ENCODE measurements around the gene BCL2L12. TPM values are rescaled to one million over a fixed set of nuclear protein-coding genes. Genes with fewer than 3 reads are reported as not detected.

The BCL2L12 gene
- total RNA-seq, 1 donor from 2014 or later: 31.5 TPM

- Histone ChIP-seq H3K36me3 (ENCODE audit: insufficient read depth, low read length) (peaks cover 25% of the 10 kb centered on the region), H4K20me1 (ENCODE audit: insufficient read depth, low read length) (peaks cover 65% of the 10 kb centered on the region), H3K9ac (ENCODE audit: low read length) (no peak overlapping the region), H3K27ac (ENCODE audit: low read depth, low read length) (no peak overlapping the region), H3K27me3 (ENCODE audit: insufficient read depth, low read length) (no peaks in the 10 kb centered on the region), H3K4me3 (ENCODE audit: insufficient read depth, low read depth, low read length) (no peak overlapping the region), H3K4me1 (ENCODE audit: insufficient read depth, low read length) (no peaks in the 10 kb centered on the region), H3K4me2 (ENCODE audit: low read length) (no peak overlapping the region), H3K79me2 (ENCODE audit: insufficient read depth, low read length) (peaks cover 15% of the 10 kb centered on the region), H3K9me3 (ENCODE audit: insufficient read depth, low read depth, low read length) (peaks cover 4% of the 10 kb centered on the region), H2AFZ (ENCODE audit: low read depth, low read length) (no peak overlapping the region)
- FAIRE-seq: no peak
- H3K36me3 Mint-ChIP-seq (ENCODE audit: low read depth, unreplicated experiment): peaks cover 19% of the 10 kb centered on the region
- H3K4me3 Mint-ChIP-seq (ENCODE audit: unreplicated experiment): no peak overlapping the region
- TF ChIP-seq EZH2 (IDR thresholded peaks at IDR 0.05; ENCODE audit: insufficient read depth, low read length) (no peak), CTCF (IDR thresholded peaks at IDR 0.05; ENCODE audit: insufficient read depth, low read depth, low read length) (no peak)
- H3K27ac Mint-ChIP-seq (ENCODE audit: unreplicated experiment): no peak overlapping the region
- no peaks in the 10 kb centered on the region for H3K9me3 Mint-ChIP-seq (ENCODE audit: unreplicated experiment)
- no peak for DNase-seq (ENCODE audit: low read depth)
- H3K4me1 Mint-ChIP-seq (ENCODE audit: low read depth, unreplicated experiment): no peaks in the 10 kb centered on the region
- no peaks in the 10 kb centered on the region for H3K27me3 Mint-ChIP-seq (ENCODE audit: low read depth, unreplicated experiment)
Measured at GRCh38 chr19:49657493-49658138, 8.1 kb upstream of the BCL2L12 start.

GRCh38 chr19:49658139-49658517 lies 7.6 kb upstream of the BCL2L12 start:
- peaks cover 29% of the 10 kb centered on the region for H3K36me3 ChIP-seq (ENCODE audit: insufficient read depth, low read length)
- TF ChIP-seq CTCF (IDR thresholded peaks at IDR 0.05; ENCODE audit: insufficient read depth, low read depth, low read length): no peak
- no peak for TF ChIP-seq EZH2 (IDR thresholded peaks at IDR 0.05; ENCODE audit: insufficient read depth, low read length)
- no peak overlapping the region for H3K27ac ChIP-seq (ENCODE audit: low read depth, low read length)
- DNase-seq (ENCODE audit: low read depth) (no peak), FAIRE-seq (no peak)
- Mint-ChIP-seq H3K9me3 (ENCODE audit: unreplicated experiment) (no peaks in the 10 kb centered on the region), H3K36me3 (ENCODE audit: low read depth, unreplicated experiment) (peaks cover 24% of the 10 kb centered on the region), H3K27me3 (ENCODE audit: low read depth, unreplicated experiment) (no peaks in the 10 kb centered on the region), H3K4me1 (ENCODE audit: low read depth, unreplicated experiment) (no peaks in the 10 kb centered on the region), H3K4me3 (ENCODE audit: unreplicated experiment) (no peak overlapping the region), H3K27ac (ENCODE audit: unreplicated experiment) (no peak overlapping the region)
- H3K79me2 ChIP-seq (ENCODE audit: insufficient read depth, low read length): peaks cover 16% of the 10 kb centered on the region
- peaks cover 65% of the 10 kb centered on the region for H4K20me1 ChIP-seq (ENCODE audit: insufficient read depth, low read length)
- no peak overlapping the region for H3K9ac ChIP-seq (ENCODE audit: low read length)
- no peak overlapping the region for H3K4me3 ChIP-seq (ENCODE audit: insufficient read depth, low read depth, low read length)
- no peak overlapping the region for H3K4me2 ChIP-seq (ENCODE audit: low read length)
- H2AFZ ChIP-seq (ENCODE audit: low read depth, low read length): no peak overlapping the region
- peaks cover 4% of the 10 kb centered on the region for H3K9me3 ChIP-seq (ENCODE audit: insufficient read depth, low read depth, low read length)
- no peaks in the 10 kb centered on the region for H3K4me1 ChIP-seq (ENCODE audit: insufficient read depth, low read length)
- no peaks in the 10 kb centered on the region for H3K27me3 ChIP-seq (ENCODE audit: insufficient read depth, low read length)
